Astrocyte of the hippocampus (primary cell): Measurements from ENCODE around the gene INSYN1.
"Not testable (repeated sequence)": the region's sequence is repeated elsewhere in the genome, so short reads cannot be mapped to it uniquely, and the experiment has no call there.

ENCODE experiments used
- DNase-seq: peaks from one replicate; pipeline ENCODE4 v3.0.0; 2011; ENCODE audit warnings: low read depth, low spot score

INSYN1 gene

GRCh38 chr15:73749971-73750370, 3.2 kb downstream of the INSYN1 start:
- DNase-seq: no peak

- no peak for DNase-seq
Measured at GRCh38 chr15:73749533-73749932, 3.6 kb downstream of the INSYN1 start.

- no peak for DNase-seq
Measured at GRCh38 chr15:73748730-73749129, 4.4 kb downstream of the INSYN1 start.

GRCh38 chr15:73747847-73748590, 5.1 kb downstream of the INSYN1 start:
- DNase-seq: no peak

GRCh38 chr15:73746883-73747282, 6.3 kb downstream of the INSYN1 start:
- DNase-seq: no peak

- no peak for DNase-seq
Measured at GRCh38 chr15:73746261-73746660, 6.9 kb downstream of the INSYN1 start.

GRCh38 chr15:73745073-73745472, 8.1 kb downstream of the INSYN1 start:
- no peak for DNase-seq

GRCh38 chr15:73744293-73744692, 8.9 kb downstream of the INSYN1 start:
- no peak for DNase-seq

- DNase-seq: no peak
Measured at GRCh38 chr15:73741321-73741836, 11.8 kb downstream of the INSYN1 start.

GRCh38 chr15:73740152-73741048, 12.8 kb downstream of the INSYN1 start:
- DNase-seq: no peak

- DNase-seq: no peak
Measured at GRCh38 chr15:73737535-73737934, 15.6 kb downstream of the INSYN1 start.

- no peak for DNase-seq
Measured at GRCh38 chr15:73732930-73733329, 20.2 kb downstream of the INSYN1 start.

GRCh38 chr15:73732051-73732450, 21.1 kb downstream of the INSYN1 start:
- not testable (repeated sequence) for DNase-seq

- peak; percentile 41 for DNase-seq
Measured at GRCh38 chr15:73727330-73727976, 25.7 kb downstream of the INSYN1 start.

- DNase-seq: no peak
Measured at GRCh38 chr15:73724212-73724611, 28.9 kb downstream of the INSYN1 start.

- DNase-seq: no peak
Measured at GRCh38 chr15:73723191-73723590, 30.0 kb downstream of the INSYN1 start.

GRCh38 chr15:73722425-73722824, 30.7 kb downstream of the INSYN1 start:
- DNase-seq: no peak

- DNase-seq: no peak
Measured at GRCh38 chr15:73718694-73719093, 34.5 kb downstream of the INSYN1 start.

- DNase-seq: no peak
Measured at GRCh38 chr15:73717802-73718201, 35.3 kb downstream of the INSYN1 start.

GRCh38 chr15:73717206-73717605, 35.9 kb downstream of the INSYN1 start:
- DNase-seq: no peak

GRCh38 chr15:73716417-73716816, 36.7 kb downstream of the INSYN1 start:
- no peak for DNase-seq

- DNase-seq: no peak
Measured at GRCh38 chr15:73715417-73715816, 37.7 kb downstream of the INSYN1 start.
